HG03175 (cell line): ENCODE data around the gene IQGAP2.

Source experiments
- ATAC-seq: cut with Tn5 transposase; IDR thresholded peaks from one replicate; pipeline ENCODE4 v1.9.1; 2021; ENCODE audit warnings: mild to moderate bottlenecking, moderate library complexity; ENCODE audit not compliant: unreplicated experiment

Gene IQGAP2

GRCh38 chr5:76475936-76476335 lies 72.9 kb downstream of the IQGAP2 start:
- no peak for ATAC-seq

DNA sequence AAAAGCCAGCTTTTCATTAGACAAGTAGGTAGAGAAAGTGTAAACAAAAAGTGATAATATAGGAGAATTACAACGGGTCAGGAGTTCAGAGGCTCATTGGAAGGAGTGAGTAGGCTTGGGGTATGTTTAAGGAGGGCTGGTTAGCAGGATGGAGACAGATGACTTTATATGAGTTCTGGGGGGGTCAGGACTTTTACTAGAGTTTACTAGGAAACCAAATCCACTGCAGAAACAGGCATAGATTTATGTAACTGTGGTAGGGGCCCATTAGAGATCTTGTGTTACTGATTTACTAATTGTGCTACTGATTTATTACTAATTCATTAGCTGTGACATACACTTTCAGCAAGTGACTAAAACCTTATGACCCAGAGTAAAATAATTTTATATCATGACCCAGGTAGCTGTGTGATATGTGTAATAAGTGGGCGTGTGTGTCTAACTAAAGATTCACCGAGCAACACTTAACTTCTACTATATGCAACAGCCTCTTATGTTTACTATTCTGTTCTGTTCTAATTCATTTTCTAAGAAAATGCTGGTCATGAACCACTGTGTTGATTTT lies 73.5 kb downstream of the IQGAP2 start:
- ATAC-seq = no peak

GRCh38 chr5:76477061-76477460 lies 74.0 kb downstream of the IQGAP2 start:
- no peak for ATAC-seq

DNA sequence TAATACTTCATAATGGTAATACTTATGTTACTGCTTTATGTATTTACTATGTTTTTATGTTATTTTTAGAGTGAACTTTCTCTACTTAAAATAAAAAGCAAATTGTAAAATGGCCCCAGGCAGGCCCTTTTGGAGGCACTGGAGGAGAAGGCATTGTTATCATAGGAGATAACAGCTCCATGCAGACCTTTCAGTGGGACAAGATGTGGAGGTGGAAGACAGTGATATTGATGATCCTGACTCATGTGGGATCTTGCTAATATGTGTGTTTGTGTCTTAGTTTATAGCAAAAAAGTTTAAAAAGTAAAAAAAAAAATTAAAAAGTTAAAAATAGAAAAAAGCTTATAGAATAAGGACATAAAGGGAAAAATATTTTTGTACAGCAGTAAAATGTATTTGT lies 74.5 kb downstream of the IQGAP2 start:
- no peak for ATAC-seq

- no peak for ATAC-seq
Observed at GRCh38 chr5:76479281-76479680, 76.2 kb downstream of the IQGAP2 start.

- ATAC-seq = no peak
Observed at GRCh38 chr5:76479973-76480667, 77.0 kb downstream of the IQGAP2 start.

DNA sequence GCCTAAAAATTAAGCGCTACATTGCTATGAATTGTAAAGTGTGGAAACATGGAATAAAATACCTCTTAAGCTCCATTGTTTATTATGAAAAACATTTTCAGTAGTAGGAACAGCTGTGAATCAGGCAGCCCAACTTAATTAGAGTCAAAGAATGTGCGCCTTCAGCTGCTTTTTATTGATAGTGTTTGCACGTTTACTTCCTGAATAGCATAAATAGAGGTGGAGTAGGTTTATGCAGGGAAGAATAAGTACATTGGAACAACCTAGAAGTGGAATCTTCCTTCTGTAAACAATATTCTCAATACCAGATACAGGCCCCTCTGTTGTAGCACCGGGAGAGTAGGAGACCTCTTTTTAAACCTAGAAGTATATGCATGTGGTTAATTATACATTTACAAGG lies 79.9 kb downstream of the IQGAP2 start:
- no peak for ATAC-seq

GRCh38 chr5:76483433-76483832 lies 80.3 kb downstream of the IQGAP2 start:
- ATAC-seq = no peak

GRCh38 chr5:76483881-76484280 lies 80.8 kb downstream of the IQGAP2 start:
- no peak for ATAC-seq

DNA sequence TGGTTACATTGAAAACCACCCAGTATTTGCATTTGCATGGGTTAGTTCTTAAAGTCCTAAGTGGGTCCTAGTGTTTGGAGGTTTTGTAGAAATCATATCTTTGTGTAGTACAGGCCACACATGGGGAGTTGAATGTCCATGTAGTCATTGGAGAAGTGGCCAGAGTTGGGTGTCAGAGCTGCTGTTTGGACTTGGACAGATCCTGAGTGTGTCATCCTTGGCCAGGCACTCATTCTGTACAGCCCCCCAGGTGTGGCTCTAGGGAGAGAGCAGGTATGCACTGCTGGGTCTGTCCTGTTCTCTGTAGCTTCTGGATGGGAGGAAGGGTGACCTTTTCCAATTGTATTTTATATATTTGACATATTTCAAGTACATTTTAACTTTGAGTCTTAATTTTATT lies 82.4 kb downstream of the IQGAP2 start:
- no peak for ATAC-seq

- ATAC-seq = no peak
Observed at GRCh38 chr5:76487386-76487785, 84.3 kb downstream of the IQGAP2 start.

DNA sequence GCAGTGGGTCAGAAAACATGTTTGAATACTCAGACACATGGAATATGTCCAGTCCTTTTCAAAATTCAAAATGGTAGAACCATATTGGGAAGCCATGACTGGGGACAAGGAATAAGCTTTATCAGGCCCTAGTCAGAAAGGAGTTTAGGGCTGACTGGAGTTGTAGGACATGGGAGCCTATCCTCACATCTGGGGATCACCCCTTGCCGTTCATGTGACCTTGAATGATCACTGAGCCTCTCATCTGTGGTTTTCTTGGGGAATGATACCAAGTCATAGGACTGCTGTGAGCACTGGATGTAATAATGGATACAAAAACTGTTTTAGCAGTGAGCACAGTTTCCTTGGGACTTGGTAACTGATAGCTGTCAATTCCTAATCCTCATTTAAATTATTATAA lies 84.7 kb downstream of the IQGAP2 start:
- ATAC-seq = no peak

DNA sequence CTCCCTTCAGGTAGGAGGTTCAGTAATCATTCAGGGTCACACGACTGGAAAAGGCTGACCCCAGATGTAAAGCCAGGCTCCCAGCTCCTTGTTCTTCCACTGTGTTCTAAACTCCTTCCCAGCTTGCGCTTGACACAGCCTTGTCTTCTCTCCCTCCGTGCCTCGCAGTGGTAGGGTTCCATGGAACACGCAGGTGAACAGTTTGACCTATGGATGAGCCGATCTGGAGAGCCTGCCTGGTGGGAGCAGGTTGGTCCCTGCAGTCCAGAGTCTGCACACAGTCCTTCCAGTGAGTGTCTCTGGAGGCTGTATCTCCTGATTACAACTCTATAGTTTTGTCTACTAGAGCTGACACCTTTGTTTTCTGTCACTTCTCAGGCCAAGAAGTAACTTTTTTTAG lies 85.9 kb downstream of the IQGAP2 start:
- no peak for ATAC-seq

DNA sequence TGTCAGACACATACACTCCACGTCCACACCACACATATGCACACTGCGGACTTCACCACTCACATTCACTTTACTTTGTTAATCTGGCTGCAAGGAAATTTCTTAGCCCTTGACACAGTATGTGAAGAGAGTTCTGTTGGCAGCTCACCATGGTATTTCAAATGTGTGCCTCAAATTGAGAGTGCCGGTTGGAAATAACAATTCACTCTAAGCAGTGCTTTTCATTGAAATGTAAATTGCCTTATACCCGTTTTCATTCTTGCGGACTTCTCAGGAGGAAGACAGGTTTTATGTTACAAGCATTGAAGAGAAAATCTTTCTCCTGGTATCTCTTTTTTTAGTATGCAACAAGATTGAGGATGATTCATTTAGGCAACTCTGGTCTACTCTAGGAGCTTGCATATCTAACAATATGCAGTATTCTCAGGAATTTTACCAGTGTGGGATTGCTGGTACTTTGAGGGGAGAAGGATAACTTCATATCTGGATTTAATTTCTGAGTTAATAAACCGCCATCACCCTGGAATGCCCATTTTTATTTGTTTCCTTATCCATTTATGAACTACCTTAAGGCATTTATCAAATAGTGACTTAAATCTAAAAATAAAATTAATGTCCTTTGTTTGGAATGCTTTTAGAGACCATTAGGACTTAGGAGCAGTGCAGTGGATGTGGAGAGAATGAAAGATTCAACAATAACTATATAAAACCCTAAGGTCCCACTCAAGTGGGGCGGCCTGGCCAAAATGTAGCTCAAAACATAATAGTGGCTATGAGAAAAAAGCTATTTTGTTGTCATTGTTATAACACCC lies 87.0 kb downstream of the IQGAP2 start:
- no peak for ATAC-seq

DNA sequence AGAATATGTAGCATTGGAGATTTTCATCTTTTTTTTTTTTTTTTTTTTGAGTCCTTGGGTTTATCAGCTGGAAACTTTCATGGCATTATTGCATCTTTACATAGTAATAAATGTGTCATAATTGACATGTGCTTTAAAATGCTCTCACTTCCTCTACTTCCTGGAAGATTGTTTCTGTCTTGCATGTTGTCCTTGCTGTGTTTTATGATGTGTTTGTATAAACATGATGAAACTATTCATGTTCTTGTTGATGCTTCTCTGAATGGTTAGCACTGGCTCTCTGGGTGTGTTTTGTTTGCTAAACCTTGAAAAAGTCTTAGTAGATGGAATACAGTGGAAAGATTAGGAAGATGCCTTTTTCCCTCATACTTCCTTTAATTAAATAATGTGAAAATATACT lies 87.9 kb downstream of the IQGAP2 start:
- no peak for ATAC-seq

GRCh38 chr5:76492819-76493189 lies 89.7 kb downstream of the IQGAP2 start:
- ATAC-seq = no peak

DNA sequence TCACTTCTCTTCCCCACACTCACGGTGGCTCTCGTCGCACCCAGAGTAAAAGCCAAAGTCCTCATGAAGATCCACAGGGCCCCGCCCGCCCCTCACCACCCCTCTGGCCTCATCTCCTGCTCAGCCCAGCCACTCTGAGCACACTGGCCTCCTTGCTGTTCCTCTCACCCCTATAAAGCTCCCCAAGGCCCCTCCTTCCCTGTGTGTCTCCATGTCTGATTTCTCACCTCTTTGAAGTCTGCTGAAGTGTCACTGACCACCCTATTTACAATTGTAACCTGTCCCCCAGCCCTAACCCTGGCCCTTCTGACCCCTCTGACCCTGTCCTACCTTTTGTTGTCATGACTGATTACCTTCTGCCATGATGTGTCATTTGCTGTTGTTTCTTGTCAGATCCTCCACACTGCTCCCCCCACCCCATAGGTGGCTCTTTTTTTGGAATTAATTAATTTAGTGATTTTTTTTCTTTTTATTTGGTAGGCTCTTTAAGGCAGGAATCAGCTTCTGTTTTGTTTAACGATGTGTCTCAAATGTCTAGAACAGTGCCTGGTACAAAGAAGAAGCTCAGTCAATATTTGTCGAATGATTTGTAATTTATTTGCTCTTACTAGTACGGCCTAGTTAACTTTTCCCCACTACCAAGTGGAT lies 90.2 kb downstream of the IQGAP2 start:
- no peak for ATAC-seq

- ATAC-seq = no peak
Observed at GRCh38 chr5:76494201-76494600, 91.1 kb downstream of the IQGAP2 start.

- no peak for ATAC-seq
Observed at GRCh38 chr5:76495870-76496269, 92.8 kb downstream of the IQGAP2 start.

DNA sequence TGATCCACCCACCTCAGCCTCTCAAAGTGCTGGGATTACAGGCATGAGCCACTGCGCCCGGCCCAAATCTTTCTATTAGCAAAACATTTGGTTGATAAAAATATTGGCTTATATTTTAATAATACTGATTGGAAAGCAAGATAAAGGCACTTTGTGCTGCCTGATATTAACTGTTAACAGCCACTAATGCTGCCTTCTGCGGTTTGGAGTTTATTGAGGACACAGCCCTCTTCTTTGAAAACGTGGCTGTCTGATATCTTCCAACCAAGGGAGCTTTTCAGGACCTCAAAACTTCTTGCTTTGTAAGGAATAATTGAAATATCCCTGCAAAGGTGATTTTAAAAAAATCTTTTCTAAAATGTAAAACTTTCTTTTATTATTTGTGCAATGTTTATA lies 94.0 kb downstream of the IQGAP2 start:
- ATAC-seq = no peak

- no peak for ATAC-seq
Observed at GRCh38 chr5:76497986-76498717, 95.1 kb downstream of the IQGAP2 start.
